Stimulated activated CD8-positive, alpha-beta memory T cell treated with anti-CD3 and anti-CD28 coated beads, Interleukin-15, amount 100 ng/mL, for 1 hour (primary cell): ENCODE results near the gene NME7.
"Not testable (repeated sequence)": the region's sequence is repeated elsewhere in the genome, so short reads cannot be mapped to it uniquely, and the experiment has no call there.

ENCODE experiments used
- DNase-seq: peaks from one replicate; pipeline ENCODE4 v3.0.0-alpha.2; 2020; ENCODE audit warnings: low read depth

Gene NME7

DNA sequence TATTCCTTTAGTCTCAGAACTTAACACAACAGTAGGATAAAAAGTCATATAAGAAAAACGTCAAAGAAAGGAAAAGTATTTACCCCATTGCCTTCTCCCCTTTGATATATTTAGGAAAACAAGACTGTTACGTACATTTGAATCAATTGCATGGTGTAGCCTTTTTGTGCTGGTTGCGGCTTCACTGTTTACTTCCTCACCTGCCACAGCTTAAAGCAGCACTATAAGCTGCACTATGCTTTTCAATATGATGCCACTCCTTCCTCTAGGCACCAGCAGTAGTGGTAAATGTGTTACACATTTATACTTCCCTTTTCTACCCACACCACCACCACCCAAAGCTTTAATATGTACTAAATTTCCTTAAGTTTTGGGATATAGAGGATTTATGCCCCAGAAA, 150.0 kb downstream of the NME7 start:
- DNase-seq: no peak

DNA sequence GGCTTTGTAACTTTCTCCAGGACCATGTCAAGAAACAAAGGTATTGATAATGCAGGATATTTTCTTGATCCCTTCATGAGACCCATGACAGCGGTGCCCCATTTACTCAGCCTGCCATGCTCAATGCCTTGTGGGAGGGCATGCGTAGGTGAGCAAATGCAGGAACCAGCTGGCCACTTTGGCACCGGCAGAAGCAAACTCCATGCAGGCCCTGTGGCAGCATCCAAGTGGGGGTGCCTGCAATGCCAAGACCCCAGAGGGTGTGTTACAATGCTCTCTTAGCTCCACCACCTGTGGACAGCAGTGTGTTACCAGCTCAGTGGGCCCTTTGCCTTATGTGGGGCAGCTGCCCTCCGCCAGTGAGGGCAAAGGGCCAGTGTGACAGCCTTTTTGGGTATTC, 153.0 kb downstream of the NME7 start:
- no peak for DNase-seq

DNA sequence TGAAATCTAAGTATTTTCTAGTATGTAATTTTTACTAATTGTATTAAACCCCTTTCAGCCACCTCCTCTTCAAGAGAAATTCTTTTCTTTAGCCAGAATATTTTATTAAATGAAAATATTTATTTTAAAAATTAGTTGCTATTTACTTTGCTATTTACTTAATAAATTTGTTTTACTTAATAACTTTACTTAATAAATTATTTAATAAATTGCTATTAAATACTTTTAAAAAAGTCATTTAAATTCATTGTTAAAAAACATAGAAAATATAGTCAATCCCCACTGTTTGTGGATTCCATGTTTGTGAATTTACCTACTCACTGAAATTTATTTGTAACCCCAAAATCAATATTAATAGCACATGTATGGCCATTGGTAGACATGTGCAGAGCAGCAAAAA, 155.5 kb downstream of the NME7 start:
- DNase-seq: no peak

- no peak for DNase-seq
Measured at GRCh38 chr1:169207797-169208520, 159.6 kb downstream of the NME7 start.

- no peak for DNase-seq
Measured at GRCh38 chr1:169204157-169204556, 163.4 kb downstream of the NME7 start.

GRCh38 chr1:169202791-169203665, 164.6 kb downstream of the NME7 start:
- no peak for DNase-seq

DNA sequence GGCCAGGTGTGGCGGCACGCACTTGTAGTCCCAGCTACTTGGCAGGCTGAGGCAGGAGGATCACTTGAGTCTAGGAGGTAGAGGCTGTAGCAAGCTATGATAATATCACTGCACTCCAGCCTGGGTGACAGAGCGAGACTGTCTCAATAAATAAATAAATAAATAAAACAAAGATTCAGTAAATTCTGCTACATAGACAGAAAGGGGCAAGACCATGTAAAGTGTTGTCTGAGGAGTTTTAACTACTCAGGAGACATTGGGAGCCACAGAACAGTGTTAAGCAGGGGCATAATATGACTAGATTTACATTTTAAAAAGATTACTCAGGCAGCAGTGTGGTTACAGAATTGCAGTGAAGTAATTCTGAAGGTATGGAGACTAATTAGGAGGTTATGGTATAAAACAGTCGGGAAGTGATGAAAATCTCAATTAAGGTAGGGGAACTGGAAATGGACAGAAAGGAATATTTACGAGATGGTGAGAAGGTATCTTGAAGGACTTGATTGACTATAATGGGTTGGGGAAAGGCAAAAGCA, 166.4 kb downstream of the NME7 start:
- DNase-seq: no peak

DNA sequence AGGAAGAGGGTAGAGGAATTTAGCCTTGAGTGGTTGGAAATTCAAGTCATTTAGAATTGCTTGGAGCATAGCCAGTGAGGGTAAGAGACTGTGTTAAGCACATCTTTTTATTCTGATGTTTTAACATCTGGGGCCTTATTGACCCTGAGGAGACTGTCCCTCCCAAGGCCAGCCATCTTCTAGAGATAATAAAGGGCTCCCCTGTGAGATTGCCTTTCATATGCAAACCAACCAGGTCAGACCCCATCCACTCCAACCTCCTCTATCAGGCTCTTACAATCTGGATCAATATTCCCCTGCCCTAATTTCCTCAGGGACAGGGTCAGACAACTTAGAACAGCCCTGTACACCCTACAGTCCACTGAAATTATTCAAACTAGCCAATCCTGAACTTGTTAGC, 167.3 kb downstream of the NME7 start:
- DNase-seq: no peak

DNA sequence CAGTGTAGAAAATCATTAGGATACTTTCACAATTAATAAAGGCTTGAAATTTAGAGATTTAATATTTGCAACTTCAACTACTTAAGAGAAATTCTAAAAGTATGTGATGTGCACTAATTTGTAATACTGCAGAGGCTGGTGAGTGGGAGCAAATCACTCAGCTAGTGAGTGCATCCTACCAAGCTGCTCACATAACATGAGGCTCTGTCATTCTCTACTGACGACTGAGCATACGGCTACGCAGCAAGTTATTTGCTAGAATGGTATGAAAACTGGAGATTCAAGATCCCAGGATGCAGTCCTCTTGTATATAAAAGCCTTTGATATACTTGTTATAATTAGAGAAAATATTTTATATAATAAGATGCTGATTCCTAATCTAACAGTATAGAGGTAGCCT, 171.0 kb downstream of the NME7 start:
- no peak for DNase-seq

GRCh38 chr1:169196161-169196560, 171.4 kb downstream of the NME7 start:
- DNase-seq: no peak

DNA sequence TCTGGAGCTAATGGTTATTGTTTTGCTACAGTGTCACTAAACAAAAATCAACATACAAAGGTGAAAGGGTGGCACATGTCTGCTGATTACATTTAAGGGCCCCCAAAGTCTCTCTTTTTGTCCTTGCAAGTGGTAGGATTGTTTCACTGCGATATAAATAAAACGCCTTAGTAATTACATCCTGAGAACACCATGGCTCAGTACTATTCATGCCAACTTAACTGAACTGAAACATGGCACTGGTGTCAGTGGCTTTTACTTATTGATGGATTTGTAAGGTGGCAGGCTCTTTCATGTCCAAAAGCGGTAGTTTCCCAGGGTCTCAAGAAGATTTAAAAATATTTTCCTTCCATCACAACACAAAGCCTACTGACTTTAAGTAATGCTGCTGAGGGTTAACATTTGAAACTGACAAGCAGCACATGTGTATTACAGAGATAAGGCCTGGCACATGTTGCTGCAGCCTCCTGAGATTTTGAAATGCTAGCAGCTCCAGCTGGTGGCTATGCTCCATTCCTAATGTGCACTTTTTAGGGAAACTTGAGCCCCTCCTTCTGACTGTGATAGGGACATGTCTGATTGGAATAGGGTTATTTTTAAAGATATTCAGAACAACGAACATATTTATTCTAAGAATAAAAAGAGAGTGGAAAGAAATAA, 174.3 kb downstream of the NME7 start:
- DNase-seq: no peak

DNA sequence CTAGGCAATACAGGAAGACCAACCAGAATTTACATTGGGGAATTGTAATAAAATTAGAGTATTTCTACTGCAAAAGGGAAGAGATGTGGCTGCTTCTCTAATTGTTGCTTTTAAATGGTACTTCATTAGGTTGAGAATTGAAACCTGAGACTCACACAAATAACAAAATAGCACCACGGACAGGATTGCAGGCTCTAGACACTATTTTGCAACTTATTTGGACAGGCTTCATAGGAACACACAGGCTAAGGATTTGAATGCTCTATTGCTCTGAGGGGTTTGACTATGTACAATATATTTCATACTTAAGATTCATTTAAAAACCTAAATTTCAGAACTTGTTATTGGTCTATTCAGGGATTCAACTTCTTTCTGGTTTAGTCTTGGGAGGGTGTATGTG, 181.5 kb downstream of the NME7 start:
- no peak for DNase-seq

- no peak for DNase-seq
Measured at GRCh38 chr1:169184812-169185211, 182.8 kb downstream of the NME7 start.

DNA sequence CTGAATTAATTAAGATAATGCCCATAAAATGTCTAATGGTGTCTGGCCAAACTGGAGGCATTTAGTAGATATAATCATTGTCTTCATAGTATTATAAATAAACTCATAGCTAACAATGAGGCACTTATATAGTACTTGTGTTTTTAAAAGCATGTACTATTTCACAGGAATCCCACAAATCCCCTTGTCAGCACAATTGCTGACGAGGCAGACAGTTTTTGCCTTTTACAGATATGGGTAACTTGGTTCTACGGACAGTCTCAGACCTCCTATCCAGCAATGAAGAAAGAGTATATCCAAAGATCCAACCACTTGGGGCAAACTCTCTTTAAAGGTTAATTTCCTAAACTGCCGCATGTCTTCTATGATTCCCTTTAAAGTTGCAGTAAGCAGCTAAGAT, 187.4 kb downstream of the NME7 start:
- no peak for DNase-seq

GRCh38 chr1:169179431-169179830, 188.2 kb downstream of the NME7 start:
- DNase-seq: not testable (repeated sequence)

- DNase-seq: no peak
Measured at GRCh38 chr1:169175461-169175860, 192.1 kb downstream of the NME7 start.

DNA sequence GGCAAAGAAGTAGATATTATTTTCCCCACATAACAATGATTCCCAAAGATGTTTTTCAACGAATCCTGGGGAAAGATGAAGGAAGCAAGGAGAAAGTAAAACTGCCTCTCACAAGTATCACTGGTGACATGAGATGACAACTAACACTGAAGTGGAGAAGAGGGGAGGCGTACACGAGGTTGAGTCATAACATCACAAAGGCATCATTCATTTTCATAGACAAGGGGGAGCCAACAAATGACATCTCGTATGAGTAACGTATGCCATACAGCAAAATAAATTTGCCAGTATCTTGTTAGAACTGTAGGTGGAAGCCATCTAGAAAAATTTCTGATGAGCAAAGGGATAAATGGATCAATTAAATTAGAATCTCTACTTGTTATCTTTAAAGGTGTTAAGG, 204.5 kb downstream of the NME7 start:
- DNase-seq: no peak

GRCh38 chr1:169161496-169162194, 206.0 kb downstream of the NME7 start:
- no peak for DNase-seq

DNA sequence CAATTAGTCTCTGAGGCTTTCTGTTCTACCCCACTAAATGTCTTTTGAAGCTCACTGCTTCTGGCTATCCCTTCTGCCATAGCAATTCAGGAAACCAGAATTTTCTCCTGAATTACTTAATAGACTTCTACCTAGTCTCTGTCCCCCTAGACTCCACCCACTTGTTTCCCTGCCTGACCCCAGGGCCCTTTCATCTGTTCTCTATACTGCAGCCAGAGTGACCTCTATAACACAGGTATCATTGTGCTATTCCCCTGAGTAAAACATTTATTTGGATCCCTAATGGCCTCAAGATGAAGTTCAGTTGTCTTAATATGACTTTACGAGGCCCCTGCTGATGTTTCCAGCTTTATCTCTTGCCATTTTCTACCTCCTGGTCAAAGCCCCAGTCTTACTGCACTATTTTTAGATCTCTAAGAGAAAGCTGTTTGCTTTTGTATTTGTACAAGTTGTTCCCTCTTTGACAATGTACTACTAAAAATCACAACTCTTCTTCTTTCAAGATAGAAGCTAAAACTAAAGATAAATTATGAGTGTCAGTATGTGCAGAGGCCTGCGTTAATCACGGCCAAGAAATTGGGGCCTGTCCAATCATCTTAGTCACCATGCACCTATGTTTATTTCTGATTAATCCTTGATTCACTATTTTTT, 206.6 kb downstream of the NME7 start:
- no peak for DNase-seq

DNA sequence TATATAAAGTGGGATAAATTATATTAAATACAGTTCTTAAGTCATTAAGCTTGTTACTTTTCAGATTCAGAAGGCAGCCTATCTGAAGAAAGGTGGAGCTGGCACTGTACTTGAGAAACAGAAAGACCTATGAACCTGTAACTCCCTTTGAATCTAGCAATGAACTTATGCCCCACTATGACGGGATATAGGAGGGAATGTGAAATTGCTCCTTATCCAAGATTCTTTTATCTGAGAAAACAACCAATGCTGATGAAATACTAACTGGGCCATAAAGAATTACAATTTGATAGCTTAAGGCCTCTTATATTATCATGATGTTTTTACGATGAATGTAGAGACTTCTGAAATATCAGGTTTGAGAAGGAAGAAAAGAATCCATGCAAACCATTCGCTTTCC, 211.0 kb downstream of the NME7 start:
- no peak for DNase-seq

DNA sequence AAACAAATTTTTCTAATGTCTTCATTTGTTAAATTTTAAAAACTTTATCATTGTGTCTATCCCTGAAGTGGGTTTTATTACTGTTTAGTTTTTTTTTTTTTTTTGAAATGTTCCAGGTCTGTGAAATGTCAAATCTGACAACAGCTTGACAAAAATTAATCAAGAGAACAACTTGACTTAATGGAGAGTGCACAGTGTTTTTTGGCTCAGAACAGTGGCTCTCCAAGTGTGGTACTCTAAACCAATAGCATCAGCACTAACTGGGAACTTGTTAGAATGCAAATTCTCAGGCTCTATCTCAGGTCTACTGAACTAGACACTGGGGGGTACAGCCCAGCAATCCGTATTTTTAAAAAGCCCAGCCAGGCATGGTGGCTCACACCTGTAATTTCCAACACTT, 211.9 kb downstream of the NME7 start:
- no peak for DNase-seq
